ENCODE measurements around the gene ACOX2.

ACOX2 gene

GRCh38 chr3:58463942-58464271 is 73.1 kb downstream of the ACOX2 start:
- DNase-seq (ENCODE audit: low spot score): no peak
- peak; percentile 13 for TF ChIP-seq CTCF (IDR thresholded peaks at IDR 0.05)
- H3K4me3 ChIP-seq: peak overlapping the region; percentile 52
- H3K27ac ChIP-seq: no peak overlapping the region

- TF ChIP-seq CTCF (IDR thresholded peaks at IDR 0.05): peak; percentile 51
- peak; percentile 81 for DNase-seq (ENCODE audit: low spot score)
- Histone ChIP-seq H3K27ac (no peak overlapping the region), H3K4me3 (peak overlapping the region; percentile 52)
Measured at GRCh38 chr3:58463181-58463941, 73.6 kb downstream of the ACOX2 start.

GRCh38 chr3:58462829-58463180 is 74.2 kb downstream of the ACOX2 start:
- no peak overlapping the region for H3K27ac ChIP-seq
- DNase-seq (ENCODE audit: low spot score): no peak
- no peak overlapping the region for H3K4me3 ChIP-seq
- no peak for TF ChIP-seq CTCF (IDR thresholded peaks at IDR 0.05)

- no peak for TF ChIP-seq CTCF (IDR thresholded peaks at IDR 0.05)
- DNase-seq (ENCODE audit: low spot score): no peak
Measured at GRCh38 chr3:58459160-58459559, 77.8 kb downstream of the ACOX2 start.

More at GRCh38 chr3:58459160-58459559, 77.8 kb downstream of the ACOX2 start:
- Histone ChIP-seq H3K4me3 (no peak overlapping the region), H3K27ac (no peak overlapping the region)

Data from coronary artery (tissue), 2 donors.